Putamen (tissue), 1 donor: Measurements from ENCODE around the gene TCF7L1.

Experiments
- DNase-seq: peaks from one replicate; pipeline ENCODE4 v3.0.0-alpha.2; 2016; ENCODE audit warnings: low spot score

Gene TCF7L1

GRCh38 chr2:85255456-85255812, 122.2 kb downstream of the TCF7L1 start:
- DNase-seq, result no peak

GRCh38 chr2:85255813-85256594, 122.8 kb downstream of the TCF7L1 start:
- no peak for DNase-seq

- no peak for DNase-seq
These were observed 124.3 kb downstream of the TCF7L1 start for GRCh38 chr2:85257359-85257969.

GRCh38 chr2:85257970-85258605, 124.9 kb downstream of the TCF7L1 start:
- DNase-seq, result no peak

GRCh38 chr2:85259101-85259590, 126.0 kb downstream of the TCF7L1 start:
- no peak for DNase-seq

GRCh38 chr2:85259879-85260278, 126.7 kb downstream of the TCF7L1 start:
- DNase-seq, result no peak

GRCh38 chr2:85263591-85263990, 130.4 kb downstream of the TCF7L1 start:
- peak; percentile 82 for DNase-seq

- no peak for DNase-seq
These were observed 131.3 kb downstream of the TCF7L1 start for GRCh38 chr2:85264471-85264870.

GRCh38 chr2:85265304-85265703, 132.1 kb downstream of the TCF7L1 start:
- DNase-seq, result no peak

- no peak for DNase-seq
These were observed 133.2 kb downstream of the TCF7L1 start for GRCh38 chr2:85266146-85267041.

- DNase-seq, result no peak
These were observed 136.8 kb downstream of the TCF7L1 start for GRCh38 chr2:85269959-85270358.

GRCh38 chr2:85272357-85272756, 139.2 kb downstream of the TCF7L1 start:
- DNase-seq, result no peak

- no peak for DNase-seq
These were observed 140.8 kb downstream of the TCF7L1 start for GRCh38 chr2:85273738-85274731.

- DNase-seq, result no peak
These were observed 142.9 kb downstream of the TCF7L1 start for GRCh38 chr2:85275984-85276540.

- no peak for DNase-seq
These were observed 143.5 kb downstream of the TCF7L1 start for GRCh38 chr2:85276571-85277118.

GRCh38 chr2:85277416-85278158, 144.4 kb downstream of the TCF7L1 start:
- DNase-seq, result no peak

GRCh38 chr2:85278361-85278760, 145.2 kb downstream of the TCF7L1 start:
- DNase-seq, result no peak

- no peak for DNase-seq
These were observed 148.4 kb downstream of the TCF7L1 start for GRCh38 chr2:85281553-85281952.

- no peak for DNase-seq
These were observed 149.7 kb downstream of the TCF7L1 start for GRCh38 chr2:85282914-85283313.
